ENCODE data around the gene CMSS1.

GRCh38 chr3:99990179-99990578 lies 172.5 kb downstream of the CMSS1 start:
- TF ChIP-seq CTCF (IDR thresholded peaks at IDR 0.05), result no peak
- no peak for TF ChIP-seq CREM (CRISPR knock-in tag; IDR thresholded peaks at IDR 0.05)
- TF ChIP-seq, protein P1, sequence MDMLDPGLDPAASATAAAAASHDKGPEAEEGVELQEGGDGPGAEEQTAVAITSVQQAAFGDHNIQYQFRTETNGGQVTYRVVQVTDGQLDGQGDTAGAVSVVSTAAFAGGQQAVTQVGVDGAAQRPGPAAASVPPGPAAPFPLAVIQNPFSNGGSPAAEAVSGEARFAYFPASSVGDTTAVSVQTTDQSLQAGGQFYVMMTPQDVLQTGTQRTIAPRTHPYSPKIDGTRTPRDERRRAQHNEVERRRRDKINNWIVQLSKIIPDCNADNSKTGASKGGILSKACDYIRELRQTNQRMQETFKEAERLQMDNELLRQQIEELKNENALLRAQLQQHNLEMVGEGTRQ (CRISPR knock-in tag; IDR thresholded peaks at IDR 0.05), result no peak
- no peak for TF ChIP-seq GABPB1 (CRISPR knock-in tag; IDR thresholded peaks at IDR 0.05)
- TF ChIP-seq ESRRA (CRISPR knock-in tag; IDR thresholded peaks at IDR 0.05; ENCODE audit: borderline replicate concordance), result no peak
- no peak for TF ChIP-seq CBFB (CRISPR knock-in tag; IDR thresholded peaks at IDR 0.05; ENCODE audit: low read depth)
- TF ChIP-seq TEAD4 (CRISPR knock-in tag; IDR thresholded peaks at IDR 0.05), result no peak
- TF ChIP-seq SP1 (CRISPR knock-in tag; conservative IDR thresholded peaks at IDR 0.05), result no peak
- TF ChIP-seq ZNF138 (CRISPR knock-in tag; conservative IDR thresholded peaks at IDR 0.05), result no peak
- TF ChIP-seq ZNF512 (CRISPR knock-in tag; IDR thresholded peaks at IDR 0.05; ENCODE audit: borderline replicate concordance), result no peak
- TF ChIP-seq FOXJ3 (CRISPR knock-in tag; IDR thresholded peaks at IDR 0.05; ENCODE audit: borderline replicate concordance), result no peak
- TF ChIP-seq CREB1 (CRISPR knock-in tag; IDR thresholded peaks at IDR 0.05), result no peak
- no peak for TF ChIP-seq PRRX2 (CRISPR knock-in tag; IDR thresholded peaks at IDR 0.05)
